ENCODE data around the gene SLC6A3.

The SLC6A3 gene

DNA sequence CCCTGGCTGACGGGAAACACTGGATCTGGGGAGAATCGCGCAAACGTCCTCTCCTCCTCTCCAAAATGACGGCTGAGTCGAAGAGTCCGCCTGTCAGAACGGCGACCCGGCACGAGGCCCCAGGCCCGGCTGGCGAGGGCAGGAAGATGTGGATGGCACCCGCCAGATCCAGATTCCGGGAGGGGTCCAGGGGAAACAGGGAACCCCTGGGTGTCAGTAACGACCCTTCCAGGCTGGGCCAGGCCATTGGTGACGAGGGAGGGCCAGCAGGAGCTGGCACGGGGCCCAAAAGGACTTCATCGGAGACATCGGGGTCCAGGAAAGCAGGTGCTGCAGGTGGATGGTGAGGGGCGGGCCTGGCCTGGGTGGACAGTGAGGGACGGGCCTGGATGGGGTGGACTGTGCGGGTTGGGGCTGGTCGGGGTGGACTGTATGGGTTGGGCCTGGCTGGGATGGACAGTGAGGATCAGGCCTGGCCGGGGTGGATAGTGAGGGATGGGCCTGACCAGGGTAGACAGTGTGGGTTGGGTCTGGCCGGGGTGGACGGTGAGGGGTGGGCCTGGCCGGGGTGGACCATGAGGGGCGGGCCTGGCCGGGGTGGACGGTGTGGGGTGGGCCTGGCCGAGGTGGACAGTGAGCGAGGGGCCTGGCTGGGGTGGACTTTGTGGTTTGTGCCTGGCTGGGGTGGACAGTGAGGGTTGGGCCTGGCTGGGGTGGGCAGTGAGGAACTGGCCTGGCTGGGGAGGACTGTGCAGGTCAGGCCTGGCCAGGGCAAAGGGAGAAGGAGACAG is 14.0 kb downstream of the SLC6A3 start:
- TF ChIP-seq MYC (IDR thresholded peaks at IDR 0.05; ENCODE audit: low read depth, low read length): no peak
- TF ChIP-seq, protein P1, sequence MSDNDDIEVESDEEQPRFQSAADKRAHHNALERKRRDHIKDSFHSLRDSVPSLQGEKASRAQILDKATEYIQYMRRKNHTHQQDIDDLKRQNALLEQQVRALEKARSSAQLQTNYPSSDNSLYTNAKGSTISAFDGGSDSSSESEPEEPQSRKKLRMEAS (IDR thresholded peaks at IDR 0.05; ENCODE audit: low read depth, low read length): no peak
- TF ChIP-seq POLR2A (IDR thresholded peaks at IDR 0.05; ENCODE audit: extremely low read depth, insufficient read length): no peak
- no peak overlapping the region for H3K4me3 ChIP-seq (ENCODE audit: low read depth, low read length)
- no peak for DNase-seq (ENCODE audit: low read depth)

GRCh38 chr5:1430121-1430795 is 15.0 kb downstream of the SLC6A3 start:
- TF ChIP-seq POLR2A (IDR thresholded peaks at IDR 0.05; ENCODE audit: extremely low read depth, insufficient read length) (no peak), CTCF (IDR thresholded peaks at IDR 0.05; ENCODE audit: low read depth, low read length) (no peak), MYC (IDR thresholded peaks at IDR 0.05; ENCODE audit: low read depth, low read length) (no peak)
- TF ChIP-seq, protein P1 (IDR thresholded peaks at IDR 0.05; ENCODE audit: low read depth, low read length): no peak
- DNase-seq (ENCODE audit: low read depth): no peak
- no peak overlapping the region for H3K4me3 ChIP-seq (ENCODE audit: low read depth, low read length)

- no peak overlapping the region for H3K4me3 ChIP-seq (ENCODE audit: low read depth, low read length)
- no peak for DNase-seq (ENCODE audit: low read depth)
These were observed 15.7 kb downstream of the SLC6A3 start for GRCh38 chr5:1429496-1429895.

GRCh38 chr5:1429066-1429465 is 16.2 kb downstream of the SLC6A3 start:
- no peak for DNase-seq (ENCODE audit: low read depth)
- TF ChIP-seq CTCF (IDR thresholded peaks at IDR 0.05; ENCODE audit: low read depth, low read length): no peak
- TF ChIP-seq, protein P1 (IDR thresholded peaks at IDR 0.05; ENCODE audit: low read depth, low read length): no peak
- no peak for TF ChIP-seq POLR2A (IDR thresholded peaks at IDR 0.05; ENCODE audit: extremely low read depth, insufficient read length)
- TF ChIP-seq MYC (IDR thresholded peaks at IDR 0.05; ENCODE audit: low read depth, low read length): no peak
- no peak overlapping the region for H3K4me3 ChIP-seq (ENCODE audit: low read depth, low read length)

More at GRCh38 chr5:1429496-1429895, 15.7 kb downstream of the SLC6A3 start:
- TF ChIP-seq, protein P1 (IDR thresholded peaks at IDR 0.05; ENCODE audit: low read depth, low read length): no peak
- no peak for TF ChIP-seq POLR2A (IDR thresholded peaks at IDR 0.05; ENCODE audit: extremely low read depth, insufficient read length)
- TF ChIP-seq MYC (IDR thresholded peaks at IDR 0.05; ENCODE audit: low read depth, low read length): no peak
- TF ChIP-seq CTCF (IDR thresholded peaks at IDR 0.05; ENCODE audit: low read depth, low read length): no peak

DNA sequence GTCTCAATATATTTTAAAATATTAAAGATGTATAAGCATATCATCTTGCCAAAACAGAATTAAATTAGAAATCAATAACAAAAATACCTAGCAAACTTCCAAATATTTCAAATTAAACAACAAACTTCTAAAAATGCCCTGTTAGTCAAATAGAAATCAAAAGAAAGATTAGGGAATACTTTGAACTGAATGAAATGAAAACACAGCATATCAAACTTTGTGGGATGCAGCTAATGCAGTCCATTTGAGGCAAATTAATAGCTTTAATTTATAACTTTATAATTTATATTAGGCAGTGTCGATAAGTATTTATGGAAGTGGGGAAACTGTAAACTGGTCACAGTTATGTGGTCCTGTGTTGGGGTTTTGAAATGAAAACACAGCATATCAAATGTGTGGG is 17.1 kb downstream of the SLC6A3 start:
- H3K4me3 ChIP-seq (ENCODE audit: low read depth, low read length): no peak overlapping the region
- DNase-seq (ENCODE audit: low read depth): no peak
- no peak for TF ChIP-seq POLR2A (IDR thresholded peaks at IDR 0.05; ENCODE audit: extremely low read depth, insufficient read length)
- no peak for TF ChIP-seq MYC (IDR thresholded peaks at IDR 0.05; ENCODE audit: low read depth, low read length)
- TF ChIP-seq, protein P1 (IDR thresholded peaks at IDR 0.05; ENCODE audit: low read depth, low read length): no peak
- TF ChIP-seq CTCF (IDR thresholded peaks at IDR 0.05; ENCODE audit: low read depth, low read length): no peak

GRCh38 chr5:1424716-1425115 is 20.5 kb downstream of the SLC6A3 start:
- no peak for DNase-seq (ENCODE audit: low read depth)
- TF ChIP-seq POLR2A (IDR thresholded peaks at IDR 0.05; ENCODE audit: extremely low read depth, insufficient read length) (no peak), CTCF (IDR thresholded peaks at IDR 0.05; ENCODE audit: low read depth, low read length) (no peak), MYC (IDR thresholded peaks at IDR 0.05; ENCODE audit: low read depth, low read length) (no peak)
- TF ChIP-seq, protein P1 (IDR thresholded peaks at IDR 0.05; ENCODE audit: low read depth, low read length): no peak
- no peak overlapping the region for H3K4me3 ChIP-seq (ENCODE audit: low read depth, low read length)
